NCI-H2171 (cell line): ENCODE results near the gene TRAK1.
A peak's percentile ranks its signal among the peaks of the same experiment; 100 is the strongest.

ENCODE experiments used
- DNase-seq: peaks from one replicate; lab custom pipeline; 2025; lab: John Stamatoyannopoulos, UW

The TRAK1 gene

DNA sequence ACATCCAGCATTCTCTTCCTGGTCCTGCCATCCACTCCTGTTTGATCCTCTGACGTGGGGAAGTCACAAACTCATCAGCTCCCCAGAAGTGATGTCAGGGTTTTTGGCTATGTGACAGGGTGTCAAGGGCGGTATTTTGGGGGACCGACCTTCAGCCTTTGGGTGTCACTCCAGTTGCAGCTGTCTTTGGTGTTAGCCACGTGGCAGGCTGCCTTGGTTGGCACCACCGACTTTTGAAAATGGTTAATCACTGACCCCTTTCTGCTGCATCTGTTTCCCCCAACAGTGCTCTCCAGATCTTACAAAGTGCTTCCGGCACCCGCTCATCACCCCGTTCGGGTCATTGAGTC is 86.6 kb downstream of the TRAK1 start:
- no peak for DNase-seq

DNA sequence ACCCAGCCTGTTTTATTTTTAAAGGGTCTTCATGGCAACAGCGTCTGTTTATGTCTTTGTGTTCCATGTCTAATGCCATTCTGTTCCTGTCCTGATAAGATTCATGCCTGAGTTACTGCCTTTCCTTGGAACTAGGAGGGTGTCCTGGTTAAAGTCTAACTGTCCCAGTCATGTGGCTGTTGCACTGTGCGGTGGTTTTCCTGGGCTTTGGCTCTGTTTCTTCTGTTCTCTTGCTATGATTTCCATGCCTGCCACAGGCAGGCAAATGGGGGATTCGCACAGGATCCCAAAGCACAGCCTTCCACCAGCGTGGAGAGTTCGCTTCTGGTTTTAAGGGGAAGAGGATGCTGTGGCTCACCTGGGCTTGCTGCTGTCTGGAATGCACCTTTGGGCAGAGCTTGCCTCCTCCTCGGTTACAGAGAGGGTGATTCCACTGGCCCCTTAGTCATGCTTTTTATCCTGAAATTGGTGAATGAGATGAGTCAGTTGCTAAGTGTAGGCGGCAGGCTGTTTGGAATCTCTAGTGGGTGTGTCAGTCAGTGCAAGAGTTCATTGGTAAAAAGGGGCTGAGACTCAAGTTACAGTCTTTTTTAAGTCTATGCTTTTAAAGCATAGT is 88.1 kb downstream of the TRAK1 start:
- no peak for DNase-seq

DNA sequence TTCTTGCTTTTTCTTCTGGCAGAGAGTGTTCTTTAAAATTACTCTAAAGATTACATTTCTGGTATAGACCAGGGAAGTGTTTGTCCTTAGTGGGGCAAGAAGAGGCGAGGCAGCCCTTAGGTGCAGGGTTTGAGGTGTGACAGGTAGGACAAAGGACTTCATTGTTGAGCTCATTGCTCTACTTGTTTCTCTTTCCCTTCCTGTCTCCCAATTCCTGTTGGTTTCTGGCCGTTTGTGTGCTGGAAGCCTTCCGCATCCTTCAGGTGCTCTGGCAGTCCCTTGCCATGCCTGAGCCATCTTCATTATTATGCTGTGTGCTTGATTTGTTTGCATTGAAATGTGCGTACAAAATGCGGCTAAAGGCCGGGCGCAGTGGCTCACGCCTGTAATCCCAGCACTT is 89.7 kb downstream of the TRAK1 start:
- no peak for DNase-seq

DNA sequence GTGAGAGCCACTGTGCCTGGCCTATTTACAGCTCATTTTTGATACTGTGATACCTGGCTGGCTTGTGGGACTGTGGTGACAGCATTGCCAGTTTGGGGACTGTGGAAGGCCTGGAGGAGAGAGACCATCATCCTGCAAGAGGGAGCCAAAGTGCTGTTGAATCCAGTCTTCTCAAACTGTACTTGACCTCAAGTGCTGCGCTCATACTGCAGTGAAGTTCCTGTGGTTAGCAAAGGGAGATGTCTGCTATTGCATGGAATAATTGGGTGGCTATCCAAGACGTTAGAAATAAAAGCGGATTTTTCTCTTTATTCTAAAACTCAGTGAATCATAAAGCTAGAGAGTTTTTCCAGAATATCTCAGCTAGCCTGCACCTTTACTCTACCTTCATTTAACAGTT is 91.4 kb downstream of the TRAK1 start:
- DNase-seq = no peak

DNA sequence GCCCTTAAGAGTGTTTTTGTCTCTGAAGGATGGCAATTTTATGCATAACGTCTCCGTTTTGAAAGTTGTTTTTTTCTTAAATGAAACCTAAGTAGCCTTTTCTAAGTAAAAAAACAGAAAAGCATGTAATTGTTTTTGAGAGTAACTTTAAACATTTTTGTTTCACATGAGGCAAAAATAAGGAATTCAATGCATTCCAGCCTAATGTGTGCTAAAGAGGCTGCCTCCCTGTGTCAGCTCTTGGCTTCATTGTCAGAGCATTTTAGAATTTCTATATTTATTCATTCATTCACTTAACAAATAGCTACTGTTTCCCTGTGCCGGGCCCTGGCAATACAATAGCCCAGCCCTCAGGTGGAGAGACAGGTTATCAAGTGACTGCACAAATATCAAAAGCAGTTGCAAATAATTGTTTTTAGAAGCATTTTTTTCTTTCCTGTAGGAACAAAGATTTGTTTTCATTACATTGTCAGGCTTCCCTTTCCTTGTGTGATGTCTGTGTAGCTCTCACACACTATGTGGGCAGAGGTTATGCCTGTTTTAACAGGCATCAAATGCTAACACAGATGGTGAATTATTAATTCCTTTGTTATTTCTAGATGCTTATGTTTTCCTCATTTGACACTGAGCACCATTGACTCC is 93.0 kb downstream of the TRAK1 start:
- DNase-seq = no peak

DNA sequence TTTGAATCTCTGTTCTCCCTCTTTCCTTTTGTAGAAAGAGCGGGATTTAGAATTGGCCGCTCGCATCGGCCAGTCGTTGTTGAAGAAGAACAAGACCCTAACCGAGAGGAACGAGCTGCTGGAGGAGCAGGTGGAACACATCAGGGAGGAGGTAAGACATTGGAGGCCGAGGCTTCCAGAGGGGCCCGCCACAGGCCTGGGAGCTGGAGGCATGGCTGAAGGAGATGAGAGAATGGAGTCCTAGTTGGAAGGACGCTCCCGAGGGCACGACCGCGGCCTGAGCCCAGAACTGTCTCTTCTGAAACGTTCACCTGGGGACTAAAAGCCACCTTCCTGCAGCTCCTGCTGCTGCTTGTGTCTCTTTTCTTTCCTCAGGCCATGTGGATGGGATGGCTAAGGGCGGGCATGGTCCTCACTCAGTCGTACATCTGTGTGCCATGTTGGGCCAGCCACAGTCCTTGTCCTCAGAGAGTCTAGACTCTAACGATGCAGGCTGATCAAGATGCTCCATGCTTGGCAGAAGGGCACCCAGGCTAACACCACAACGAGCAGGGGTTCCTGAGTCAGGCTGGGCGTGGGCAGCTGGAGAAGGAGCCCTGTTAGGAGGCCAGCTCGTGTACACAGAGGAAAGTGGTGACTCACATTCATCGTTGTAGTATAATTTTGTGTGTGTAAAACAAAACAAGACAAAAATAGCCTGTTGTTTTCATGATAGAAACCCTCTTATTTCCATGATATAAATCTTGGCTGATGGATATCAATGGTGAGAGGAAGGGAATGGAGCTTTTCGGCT is 93.7 kb downstream of the TRAK1 start:
- DNase-seq = no peak

DNA sequence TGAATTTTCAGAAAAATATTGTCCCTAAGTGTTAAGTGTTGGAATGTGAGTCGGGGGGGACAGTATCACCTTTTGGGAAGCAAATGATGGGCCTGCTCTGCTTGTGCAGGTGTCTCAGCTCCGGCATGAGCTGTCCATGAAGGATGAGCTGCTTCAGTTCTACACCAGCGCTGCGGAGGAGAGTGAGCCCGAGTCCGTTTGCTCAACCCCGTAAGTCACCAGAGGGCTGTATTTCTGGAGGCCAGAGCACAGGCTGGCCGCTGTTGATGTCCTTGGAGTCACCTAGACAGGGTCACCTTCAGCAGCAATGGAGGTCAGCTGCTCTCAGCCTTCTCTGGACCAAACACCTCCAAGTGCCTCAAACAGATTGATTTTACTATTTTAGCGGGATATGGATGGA is 96.8 kb downstream of the TRAK1 start:
- no peak for DNase-seq

DNA sequence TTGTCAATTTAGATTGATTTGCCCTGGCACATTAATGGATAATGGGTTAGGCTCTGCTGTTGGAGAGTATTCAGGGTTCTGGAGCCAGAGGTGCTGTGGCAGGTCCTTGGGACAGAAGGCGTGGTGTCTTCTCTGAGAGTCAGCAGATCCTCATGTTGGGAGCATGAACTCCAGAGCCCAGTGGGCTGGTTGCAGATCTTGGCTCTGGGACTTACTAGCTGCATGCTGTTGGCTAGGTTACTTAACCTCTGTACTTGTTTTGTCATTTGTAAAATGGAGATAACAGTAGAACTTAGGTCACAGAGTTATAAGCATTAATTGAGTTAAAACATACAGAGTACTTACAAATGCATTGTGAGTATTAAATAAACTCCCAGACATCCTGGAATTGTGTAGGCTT is 97.2 kb downstream of the TRAK1 start:
- no peak for DNase-seq

DNA sequence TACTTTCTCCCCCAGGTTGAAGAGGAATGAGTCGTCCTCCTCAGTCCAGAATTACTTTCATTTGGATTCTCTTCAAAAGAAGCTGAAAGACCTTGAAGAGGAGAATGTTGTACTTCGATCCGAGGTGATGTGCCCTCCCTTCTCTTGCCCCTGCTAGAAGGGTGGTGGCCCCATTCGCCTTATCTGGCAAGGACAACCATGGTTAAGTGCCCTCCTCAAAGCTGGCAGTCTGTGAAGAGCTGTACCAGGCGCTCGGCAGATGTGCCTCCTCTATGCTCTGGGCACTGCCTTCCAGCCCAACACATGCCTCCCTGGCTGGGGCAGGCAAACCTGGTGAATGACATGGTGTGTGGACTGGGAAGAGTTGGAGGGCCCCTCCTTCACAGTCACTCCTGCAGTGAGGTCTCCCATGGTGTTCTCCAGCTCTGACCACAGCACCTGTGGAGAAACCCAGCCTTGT is 97.9 kb downstream of the TRAK1 start:
- DNase-seq = no peak

DNA sequence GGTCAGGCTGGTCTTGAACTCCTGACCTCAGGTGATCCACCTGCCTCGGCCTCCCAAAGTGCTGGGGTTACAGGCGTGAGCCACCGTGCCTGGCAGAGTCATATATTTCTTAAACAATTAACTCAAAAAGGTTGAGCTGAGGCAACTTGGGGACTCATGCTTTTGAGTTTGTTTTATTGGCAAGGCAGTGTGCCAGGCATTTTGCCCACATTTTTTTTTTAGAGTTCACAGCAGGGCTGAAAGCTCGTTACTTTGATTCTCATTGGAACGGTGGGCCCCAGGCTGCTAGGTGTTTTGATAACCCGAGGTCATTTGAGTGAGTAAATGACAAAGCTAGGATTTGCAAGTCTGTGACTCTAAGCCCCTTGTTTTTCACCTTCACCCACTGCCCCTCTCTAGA is 98.6 kb downstream of the TRAK1 start:
- DNase-seq = no peak

DNA sequence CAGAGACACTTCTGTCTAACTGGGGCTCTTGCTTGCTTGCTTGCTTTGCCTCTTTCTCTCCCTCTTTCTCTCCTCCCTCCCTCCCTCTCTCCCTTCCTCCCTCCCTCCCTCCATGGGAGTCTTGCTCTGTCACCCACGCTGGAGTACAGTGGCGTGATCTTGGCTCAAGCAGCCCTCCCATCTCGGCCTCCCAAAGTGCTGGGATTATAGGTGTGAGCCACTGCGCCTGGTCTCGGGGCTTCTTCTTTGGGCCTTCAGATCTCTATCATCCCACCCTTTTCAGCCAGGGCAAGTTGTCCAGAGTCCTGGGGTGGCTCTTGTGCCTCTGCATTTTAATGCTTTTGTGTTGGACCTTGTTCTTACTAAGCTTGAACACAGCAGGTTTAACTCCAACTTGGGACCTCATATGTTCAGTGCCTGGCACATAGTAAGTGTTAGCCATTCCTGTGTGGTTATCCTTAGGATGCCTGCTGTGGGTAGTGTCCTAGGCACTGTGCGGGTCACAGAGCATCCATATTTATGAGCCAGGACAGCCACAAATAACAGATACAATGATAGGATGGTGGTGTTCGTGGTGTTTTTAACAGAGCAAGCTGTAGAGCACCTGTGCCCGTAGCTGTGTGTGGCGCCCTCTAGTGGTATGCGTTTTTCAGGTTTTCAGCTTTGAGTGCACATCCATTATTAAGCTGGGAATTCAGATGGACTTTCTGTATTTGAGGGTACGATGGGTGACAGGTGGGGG is 99.7 kb downstream of the TRAK1 start:
- no peak for DNase-seq

DNA sequence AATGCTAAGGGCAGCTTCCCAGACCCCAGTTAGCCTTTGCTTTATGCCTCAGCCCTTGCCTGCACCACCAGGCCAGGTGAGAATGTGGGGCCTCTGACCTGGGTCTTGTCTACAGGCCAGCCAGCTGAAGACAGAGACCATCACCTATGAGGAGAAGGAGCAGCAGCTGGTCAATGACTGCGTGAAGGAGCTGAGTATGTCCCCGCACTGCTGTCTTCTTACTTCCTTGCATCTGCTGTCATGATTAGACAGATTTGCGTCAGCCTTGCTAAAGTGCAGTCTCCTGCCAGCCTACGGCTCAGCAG is 100.2 kb downstream of the TRAK1 start:
- DNase-seq = no peak

DNA sequence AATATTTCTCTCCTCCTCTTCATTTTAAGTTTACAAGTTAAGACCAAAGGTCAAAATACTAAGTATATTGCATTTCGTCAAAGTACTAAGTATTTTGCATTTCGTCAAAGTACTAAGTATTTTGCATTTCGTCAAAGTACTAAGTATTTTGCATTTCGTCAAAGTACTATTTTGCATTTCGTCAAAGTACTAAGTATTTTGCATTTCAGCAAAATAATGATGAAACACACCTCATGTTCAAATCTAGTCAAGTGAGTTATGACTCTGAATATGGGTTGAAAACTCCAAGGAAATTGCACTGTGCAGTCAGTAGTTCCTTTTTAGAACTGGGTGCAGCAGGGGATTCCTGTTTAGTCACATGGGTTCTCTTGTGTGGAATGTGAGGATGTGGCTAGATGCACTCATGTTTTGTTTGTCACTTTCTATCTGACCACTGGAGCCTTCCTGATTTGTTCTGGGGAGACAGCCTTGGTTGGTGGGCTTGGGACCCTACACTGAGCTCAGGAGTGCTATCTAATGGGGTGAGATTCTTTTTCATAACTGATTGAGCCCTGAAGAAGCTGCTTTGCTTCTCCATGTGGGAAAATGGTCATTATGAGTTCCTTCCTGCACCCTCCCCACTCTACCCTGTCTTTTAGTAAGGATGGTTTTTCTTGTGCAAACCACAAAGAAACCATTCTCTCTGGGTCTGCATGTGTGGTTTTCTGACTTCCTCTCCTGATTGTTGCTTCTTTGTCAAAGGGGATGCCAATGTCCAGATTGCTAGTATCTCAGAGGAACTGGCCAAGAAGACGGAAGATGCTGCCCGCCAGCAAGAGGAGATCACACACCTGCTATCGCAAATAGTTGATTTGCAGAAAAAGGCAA is 101.4 kb downstream of the TRAK1 start:
- no peak for DNase-seq

DNA sequence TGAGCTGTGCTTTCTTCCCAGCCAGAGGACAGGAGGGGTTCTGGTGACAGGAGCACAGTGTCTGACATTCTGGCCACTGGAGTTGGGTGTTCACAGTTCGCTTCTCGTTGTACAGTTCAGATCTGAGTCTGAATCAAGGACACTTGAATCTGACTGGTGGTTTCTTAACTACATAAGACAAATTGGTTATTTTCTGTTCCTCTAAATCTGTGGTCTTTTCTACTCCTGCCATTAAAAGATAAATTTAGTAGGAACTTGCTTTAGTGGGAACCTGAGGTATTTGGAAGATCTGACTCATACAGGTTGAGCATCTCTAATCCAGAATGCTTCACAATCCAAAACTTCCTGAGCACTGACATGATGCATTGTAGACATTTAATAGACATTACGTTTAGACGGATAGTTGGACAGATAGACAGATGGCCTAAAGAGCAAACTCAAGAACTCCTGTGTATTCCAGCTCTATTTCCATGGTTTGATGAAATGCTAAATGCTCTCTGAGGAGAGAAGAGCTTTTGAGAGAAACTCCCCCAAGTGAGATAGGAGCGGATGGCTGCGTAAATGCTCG is 103.9 kb downstream of the TRAK1 start:
- no peak for DNase-seq

DNA sequence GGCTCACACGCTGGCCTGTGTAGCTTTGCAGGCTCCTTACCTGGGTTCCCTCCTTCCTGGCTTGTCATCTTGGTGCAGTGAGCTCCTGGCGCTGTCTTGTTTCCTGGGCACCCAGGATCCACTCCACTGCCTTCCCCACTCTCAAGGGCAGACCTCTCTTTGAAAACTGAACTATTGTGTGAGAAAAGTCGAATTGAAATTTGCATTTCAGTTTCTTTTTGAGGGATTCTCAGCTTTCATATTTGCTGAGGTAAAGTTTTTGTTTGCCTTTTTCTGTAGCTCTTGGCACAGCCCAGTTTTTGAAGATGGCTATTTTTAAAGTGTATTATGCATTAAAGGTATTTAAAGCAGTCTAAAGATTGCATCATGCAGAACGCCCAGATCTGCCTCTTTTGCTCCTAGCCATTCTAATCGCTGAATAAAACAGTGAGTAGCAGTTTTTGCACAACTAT is 104.7 kb downstream of the TRAK1 start:
- DNase-seq = no peak

DNA sequence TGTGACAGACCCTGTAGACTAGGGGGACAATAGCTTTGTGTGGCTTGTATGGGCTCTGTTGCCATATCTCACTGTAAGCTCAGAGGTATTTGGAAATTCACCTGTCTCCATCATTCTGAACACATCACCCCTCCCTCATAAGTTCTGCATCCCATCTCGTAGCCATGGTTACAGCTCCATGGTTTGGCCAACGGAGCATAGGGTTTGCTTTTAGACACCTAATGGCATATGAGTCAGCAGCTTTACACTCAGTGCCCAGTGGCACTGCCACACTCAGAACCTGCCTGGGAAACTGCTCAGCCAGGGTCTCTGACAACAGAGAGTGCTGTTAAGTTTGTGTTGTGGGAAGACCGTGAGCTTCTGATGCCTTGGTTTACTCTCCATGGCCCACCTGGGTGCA is 107.6 kb downstream of the TRAK1 start:
- DNase-seq = no peak

DNA sequence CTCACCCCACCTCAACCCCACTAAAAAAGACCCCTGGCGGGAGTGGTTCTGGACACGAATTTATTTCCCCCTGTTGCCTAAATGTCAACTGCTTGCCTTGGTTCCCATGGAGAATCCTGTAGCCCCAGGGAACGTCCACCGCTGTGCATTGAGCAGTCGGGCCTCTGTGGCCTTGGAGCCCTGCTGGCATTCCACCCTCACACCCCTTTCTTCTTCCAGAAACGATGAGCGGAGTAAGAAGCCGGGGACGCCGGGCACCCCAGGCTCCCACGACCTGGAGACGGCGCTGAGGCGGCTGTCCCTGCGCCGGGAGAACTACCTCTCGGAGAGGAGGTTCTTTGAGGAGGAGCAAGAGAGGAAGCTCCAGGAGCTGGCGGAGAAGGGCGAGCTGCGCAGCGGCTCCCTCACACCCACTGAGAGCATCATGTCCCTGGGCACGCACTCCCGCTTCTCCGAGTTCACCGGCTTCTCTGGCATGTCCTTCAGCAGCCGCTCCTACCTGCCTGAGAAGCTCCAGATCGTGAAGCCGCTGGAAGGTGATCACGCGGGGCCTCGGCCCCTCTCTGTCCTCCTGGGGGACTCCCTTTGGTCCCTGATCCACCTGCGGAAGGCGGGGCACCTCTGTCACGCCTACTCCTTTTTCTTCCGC is 111.2 kb downstream of the TRAK1 start:
- DNase-seq = no peak

DNA sequence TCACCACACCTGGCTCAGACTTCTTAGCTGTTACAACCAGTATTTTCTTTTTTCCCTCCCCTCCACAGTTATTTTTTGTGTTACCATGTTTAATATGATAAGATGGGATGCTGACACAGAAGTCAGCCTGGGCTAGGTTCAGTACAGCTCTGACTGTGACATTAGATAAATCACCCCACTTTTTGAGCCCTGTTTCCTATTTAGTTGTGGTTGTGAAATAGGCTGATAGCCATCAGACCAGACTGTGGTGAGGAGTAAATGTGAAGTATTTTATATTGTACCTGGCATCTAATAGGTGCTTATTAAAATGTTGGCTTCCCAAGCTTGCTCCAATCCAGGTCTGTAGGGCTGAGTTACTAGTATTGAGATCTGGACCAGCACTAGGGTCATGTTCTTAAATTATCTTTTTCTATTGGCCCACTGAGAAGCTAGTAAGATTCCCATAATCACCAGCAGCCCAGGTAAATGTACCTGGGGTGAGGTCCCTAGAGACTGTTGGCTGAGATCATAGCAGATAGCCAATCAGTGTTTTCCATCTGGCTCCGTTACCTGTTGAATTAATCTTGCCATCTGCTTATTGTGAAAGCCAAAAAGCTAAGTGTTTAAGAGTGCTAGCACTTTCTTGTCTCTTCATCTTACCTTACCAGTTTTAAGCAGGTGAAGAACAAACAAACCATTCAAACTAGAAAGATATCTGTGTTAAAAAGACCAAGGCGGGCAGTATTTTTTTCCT is 113.9 kb downstream of the TRAK1 start:
- DNase-seq = peak; percentile 43

DNA sequence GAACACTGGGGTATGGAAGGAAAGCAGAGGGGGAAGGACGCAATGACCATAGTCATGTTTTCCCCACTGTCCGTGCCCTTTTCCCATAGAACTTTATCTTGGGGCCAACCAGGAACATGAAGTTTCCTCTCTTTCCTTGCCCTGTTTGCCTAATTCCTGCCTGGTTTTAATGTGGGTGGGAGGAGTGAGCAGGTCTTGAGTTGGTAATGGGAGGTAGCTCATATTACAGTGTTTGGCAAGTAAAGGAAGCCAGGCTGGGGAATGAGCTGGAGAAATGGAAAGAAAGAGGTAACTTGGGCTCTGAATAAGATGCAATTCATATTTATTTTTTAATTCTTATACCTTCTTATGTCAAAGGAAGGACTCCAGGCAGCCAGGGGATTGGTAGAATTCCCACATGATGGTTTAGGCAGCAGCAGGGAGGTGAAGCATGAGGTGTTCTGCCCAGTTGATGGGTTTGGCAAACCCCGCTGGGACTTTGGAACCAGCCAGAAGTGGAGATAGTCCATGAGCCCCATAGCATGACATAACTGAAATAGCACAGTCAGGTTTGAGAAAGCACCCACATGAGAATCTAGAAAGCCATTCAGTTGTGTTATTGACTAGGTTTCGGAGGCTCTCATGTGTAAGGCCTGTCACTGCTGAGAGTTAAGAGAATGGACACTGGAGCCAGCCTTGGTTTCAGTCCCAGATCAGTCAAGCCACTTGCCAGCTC is 114.8 kb downstream of the TRAK1 start:
- DNase-seq = no peak

DNA sequence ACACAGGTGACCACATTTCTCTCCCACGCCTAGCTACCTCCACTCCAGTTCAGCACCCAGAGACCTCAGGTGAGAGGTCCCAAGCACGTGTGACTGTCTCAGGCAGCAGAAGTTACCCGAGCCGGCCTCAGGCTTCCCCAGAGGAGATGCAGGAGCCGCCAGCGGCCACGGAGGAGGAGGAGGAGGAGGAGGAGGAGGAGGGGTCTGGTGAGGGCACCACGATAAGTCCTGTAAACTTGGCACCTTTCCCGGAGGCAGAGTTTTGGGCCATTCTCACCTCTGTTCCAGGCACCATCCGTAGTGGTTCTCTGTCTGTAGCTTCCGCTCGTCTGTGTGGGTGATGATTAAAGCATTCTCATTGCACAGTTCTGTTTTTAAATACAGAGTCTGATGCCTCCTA is 118.8 kb downstream of the TRAK1 start:
- DNase-seq = no peak
